DOHH2 (cell line): ENCODE data around the gene KIF18B.

ENCODE experiments used
- H3F3A ChIP-seq: fragments of 200-600 bp; sonication (generic), shearing (Covaris generic); 2 replicates; pipeline ENCODE4 v1.6.0; 2016; ENCODE audit warnings: antibody characterized with exemption, mild to moderate bottlenecking; ENCODE audit not compliant: control insufficient read depth, insufficient read depth
- H3K27ac ChIP-seq: fragments of 200-600 bp; sonication (generic); 2 replicates; pipeline ENCODE4 v1.5.1; 2014; ENCODE audit warnings: low read depth, mild to moderate bottlenecking, low read length, moderate library complexity
- H3K27me3 ChIP-seq: fragments of 200-600 bp; sonication (generic); 2 replicates; pipeline ENCODE4 v1.6.1; 2014; ENCODE audit warnings: mild to moderate bottlenecking, low read length, mixed read lengths; ENCODE audit not compliant: control insufficient read depth
- H3K36me3 ChIP-seq: fragments of 200-600 bp; sonication (generic); 2 replicates; pipeline ENCODE4 v1.6.1; 2014; ENCODE audit warnings: mild to moderate bottlenecking, low read length, moderate library complexity, mixed read lengths; ENCODE audit not compliant: control insufficient read depth
- H3K4me1 ChIP-seq: fragments of 200-600 bp; sonication (generic); 2 replicates; pipeline ENCODE4 v1.6.1; 2014; ENCODE audit warnings: mild to moderate bottlenecking, low read length, mixed read lengths; ENCODE audit not compliant: control insufficient read depth
- H3K4me2 ChIP-seq: fragments of 200-600 bp; sonication (generic); 2 replicates; pipeline ENCODE4 v1.6.0; 2014; ENCODE audit warnings: mild to moderate bottlenecking, low read length, moderate library complexity
- H3K4me3 ChIP-seq: fragments of 200-600 bp; sonication (generic); 2 replicates; pipeline ENCODE4 v1.5.1; 2014; ENCODE audit warnings: mild to moderate bottlenecking, low read length, mixed read lengths
- H3K79me2 ChIP-seq: fragments of 200-600 bp; sonication (generic); 2 replicates; pipeline ENCODE4 v1.6.1; 2014; ENCODE audit warnings: mild to moderate bottlenecking, low read length, mixed read lengths; ENCODE audit not compliant: control insufficient read depth
- H3K9me2 ChIP-seq: fragments of 200-600 bp; sonication (generic); replicated peaks from 2 replicates; pipeline ENCODE4 v1.6.1; 2014; ENCODE audit warnings: mild to moderate bottlenecking, low read length, mixed read lengths; ENCODE audit not compliant: control insufficient read depth
- H3K9me3 ChIP-seq: fragments of 200-600 bp; sonication (generic); 2 replicates; pipeline ENCODE4 v1.6.1; 2014; ENCODE audit warnings: antibody characterized with exemption, low read length, mixed read lengths; ENCODE audit not compliant: control insufficient read depth, insufficient read depth
- H4K20me1 ChIP-seq: fragments of 200-600 bp; sonication (generic); 2 replicates; pipeline ENCODE4 v1.6.0; 2014; ENCODE audit warnings: low read depth, mild to moderate bottlenecking, antibody characterized with exemption, low read length, moderate library complexity; ENCODE audit not compliant: control insufficient read depth, insufficient read depth
- CTCF ChIP-seq: fragments of 200-600 bp; sonication (generic); IDR thresholded peaks from one replicate; pipeline ENCODE4 v1.5.1; 2014; ENCODE audit warnings: antibody characterized with exemption, mild to moderate bottlenecking, low read depth, low read length; ENCODE audit not compliant: poor library complexity, severe bottlenecking
- EZH2phosphoT487 ChIP-seq: fragments of 200-600 bp; sonication (generic); IDR thresholded peaks from 2 replicates; pipeline ENCODE4 v1.6.1; 2017; ENCODE audit warnings: borderline replicate concordance, mild to moderate bottlenecking, antibody characterized with exemption, low read length, moderate library complexity, mixed read lengths

The KIF18B gene

GRCh38 chr17:44956998-44957981 lies 9.7 kb upstream of the KIF18B start:
- Histone ChIP-seq H3K79me2 (no peaks in the 10 kb centered on the region), H3F3A (0 out of 2 replicates have a peak, but pooled peaks cover 2% of the 10 kb centered on the region), H3K9me3 (no peaks in the 10 kb centered on the region), H3K27ac (no peak overlapping the region), H3K4me1 (no peaks in the 10 kb centered on the region), H3K4me2 (no peak overlapping the region), H3K36me3 (no peaks in the 10 kb centered on the region), H4K20me1 (0 out of 2 replicates have a peak, but pooled peaks cover 2% of the 10 kb centered on the region), H3K9me2 (no peaks in the 10 kb centered on the region), H3K4me3 (no peak overlapping the region), H3K27me3 (peaks cover 44% of the 10 kb centered on the region)
- TF ChIP-seq EZH2phosphoT487 (no peak), CTCF (no peak)

DNA sequence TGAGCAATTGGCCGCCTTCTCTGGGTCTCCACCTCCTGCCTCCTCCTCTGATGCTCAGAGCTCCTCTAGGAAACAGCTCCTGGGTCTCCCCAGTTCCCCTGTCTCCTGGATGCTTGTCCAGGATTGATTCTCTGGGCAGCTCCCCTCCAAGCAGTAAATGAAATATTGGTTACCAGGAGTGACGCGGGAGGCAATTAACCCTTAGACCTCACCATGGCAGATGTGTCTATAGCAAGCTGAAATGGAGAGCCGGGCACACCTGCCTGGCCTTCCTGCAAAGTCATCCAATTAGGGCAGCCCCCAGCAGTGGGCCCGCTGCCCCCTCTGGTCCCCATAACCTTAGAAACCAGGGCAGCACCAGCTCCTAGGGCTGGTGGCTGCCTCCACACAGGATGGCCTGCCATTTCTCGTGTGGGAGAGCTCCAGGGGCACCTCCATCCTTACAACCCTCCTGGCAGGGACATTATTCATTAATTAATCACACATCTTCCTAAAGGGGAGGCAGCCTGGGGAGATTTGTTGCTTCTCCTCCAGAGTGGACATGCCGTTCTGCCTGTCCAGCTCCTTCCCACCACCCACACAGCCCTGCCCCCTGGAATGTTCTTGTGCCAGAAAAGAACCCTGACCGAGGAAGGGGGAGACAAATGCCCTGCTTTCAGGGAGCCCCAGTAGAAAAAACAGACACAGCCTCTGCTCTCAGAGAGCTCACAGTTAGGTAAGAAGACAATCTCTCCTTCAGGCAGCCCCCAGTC lies 8.3 kb upstream of the KIF18B start:
- no peaks in the 10 kb centered on the region for H3F3A ChIP-seq
- H3K4me1 ChIP-seq = no peaks in the 10 kb centered on the region
- H3K4me2 ChIP-seq = no peak overlapping the region
- H3K36me3 ChIP-seq = no peaks in the 10 kb centered on the region
- no peak for TF ChIP-seq CTCF
- TF ChIP-seq EZH2phosphoT487 = no peak
- H3K9me3 ChIP-seq = no peaks in the 10 kb centered on the region
- H3K4me3 ChIP-seq = no peak overlapping the region
- no peaks in the 10 kb centered on the region for H3K79me2 ChIP-seq
- no peak overlapping the region for H3K27ac ChIP-seq
- 0 out of 2 replicates have a peak, but pooled peaks cover 2% of the 10 kb centered on the region for H4K20me1 ChIP-seq
- H3K9me2 ChIP-seq = no peaks in the 10 kb centered on the region
- H3K27me3 ChIP-seq = peaks cover 38% of the 10 kb centered on the region

DNA sequence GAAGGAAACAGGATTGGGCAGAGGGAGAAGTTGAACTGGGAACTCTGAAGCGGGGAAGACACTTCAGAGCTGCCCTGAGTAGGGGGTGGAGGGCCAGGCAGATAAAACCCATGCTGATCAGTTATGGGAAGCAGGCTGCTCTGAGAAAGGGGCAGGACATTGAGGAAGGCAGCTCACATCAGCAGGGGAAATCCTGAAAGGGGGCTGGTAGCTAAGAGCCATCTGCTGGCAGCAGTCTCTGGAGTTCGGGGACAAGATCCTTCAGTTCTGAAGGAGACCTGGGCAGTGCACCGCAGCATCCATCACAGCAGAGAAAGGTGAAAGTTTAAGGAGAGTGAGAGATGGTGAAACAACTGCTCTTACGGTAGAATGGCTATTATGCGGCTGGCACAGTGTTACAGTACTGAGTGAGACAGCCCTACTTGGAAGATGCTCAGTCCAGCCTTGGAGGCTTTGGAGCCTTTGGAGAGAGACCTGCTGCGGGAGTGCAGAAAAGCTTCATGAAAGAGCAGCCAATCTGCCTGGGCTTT lies 5.4 kb upstream of the KIF18B start:
- H4K20me1 ChIP-seq = no peaks in the 10 kb centered on the region
- H3K9me3 ChIP-seq = no peaks in the 10 kb centered on the region
- H3K36me3 ChIP-seq = no peaks in the 10 kb centered on the region
- H3K27ac ChIP-seq = no peak overlapping the region
- no peak overlapping the region for H3K4me2 ChIP-seq
- H3K27me3 ChIP-seq = peaks cover 20% of the 10 kb centered on the region
- H3F3A ChIP-seq = peaks cover 2% of the 10 kb centered on the region
- no peak overlapping the region for H3K4me3 ChIP-seq
- H3K79me2 ChIP-seq = no peaks in the 10 kb centered on the region
- no peaks in the 10 kb centered on the region for H3K9me2 ChIP-seq
- TF ChIP-seq EZH2phosphoT487 = no peak
- peaks cover 6% of the 10 kb centered on the region for H3K4me1 ChIP-seq
